ENCODE data around the gene MAT2B.

The MAT2B gene

DNA sequence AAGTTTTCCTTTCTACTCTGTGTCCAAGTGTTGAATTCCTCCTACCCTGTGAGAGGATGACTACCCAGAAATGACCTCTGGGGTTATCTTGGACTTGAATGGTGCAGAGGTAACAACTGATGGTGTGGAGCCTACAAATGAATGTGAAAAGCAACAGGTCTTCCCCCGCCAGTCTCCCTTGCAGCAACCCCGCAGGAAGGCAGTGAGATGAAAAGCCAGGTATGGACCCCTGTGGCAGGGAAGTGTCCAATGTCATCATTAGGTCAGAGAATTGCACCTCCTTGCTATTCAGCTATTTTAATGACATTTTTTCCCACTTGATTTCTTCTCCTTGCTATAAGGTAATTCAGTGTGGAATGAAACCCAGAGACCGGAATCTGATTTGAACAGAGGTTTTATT, 58.5 kb downstream of the MAT2B start:
- DNase-seq (ENCODE audit: low read depth), result no peak
- TF ChIP-seq CTCF (conservative IDR thresholded peaks at IDR 0.05; ENCODE audit: low read depth, low read length), result no peak
- H3K4me3 ChIP-seq (ENCODE audit: low read depth, low read length), result no peak overlapping the region

GRCh38 chr5:163564321-163564938, 59.0 kb downstream of the MAT2B start:
- peak; percentile 89 for TF ChIP-seq CTCF (conservative IDR thresholded peaks at IDR 0.05; ENCODE audit: low read depth, low read length)
- H3K4me3 ChIP-seq (ENCODE audit: low read depth, low read length), result no peak overlapping the region
- peak; percentile 84 for DNase-seq (ENCODE audit: low read depth)

GRCh38 chr5:163565492-163565891, 60.1 kb downstream of the MAT2B start:
- no peak for TF ChIP-seq CTCF (conservative IDR thresholded peaks at IDR 0.05; ENCODE audit: low read depth, low read length)
- H3K4me3 ChIP-seq (ENCODE audit: low read depth, low read length), result peak overlapping the region; percentile 42
- peak; percentile 17 for DNase-seq (ENCODE audit: low read depth)

GRCh38 chr5:163565931-163566608, 60.7 kb downstream of the MAT2B start:
- peak overlapping the region; percentile 42 for H3K4me3 ChIP-seq (ENCODE audit: low read depth, low read length)

GRCh38 chr5:163566678-163567077, 61.3 kb downstream of the MAT2B start:
- no peak for TF ChIP-seq CTCF (conservative IDR thresholded peaks at IDR 0.05; ENCODE audit: low read depth, low read length)
- no peak for DNase-seq (ENCODE audit: low read depth)
- H3K4me3 ChIP-seq (ENCODE audit: low read depth, low read length), result no peak overlapping the region

More at GRCh38 chr5:163565931-163566608, 60.7 kb downstream of the MAT2B start:
- TF ChIP-seq CTCF (conservative IDR thresholded peaks at IDR 0.05; ENCODE audit: low read depth, low read length), result peak; percentile 27
- DNase-seq (ENCODE audit: low read depth), result peak; percentile 38

DNA sequence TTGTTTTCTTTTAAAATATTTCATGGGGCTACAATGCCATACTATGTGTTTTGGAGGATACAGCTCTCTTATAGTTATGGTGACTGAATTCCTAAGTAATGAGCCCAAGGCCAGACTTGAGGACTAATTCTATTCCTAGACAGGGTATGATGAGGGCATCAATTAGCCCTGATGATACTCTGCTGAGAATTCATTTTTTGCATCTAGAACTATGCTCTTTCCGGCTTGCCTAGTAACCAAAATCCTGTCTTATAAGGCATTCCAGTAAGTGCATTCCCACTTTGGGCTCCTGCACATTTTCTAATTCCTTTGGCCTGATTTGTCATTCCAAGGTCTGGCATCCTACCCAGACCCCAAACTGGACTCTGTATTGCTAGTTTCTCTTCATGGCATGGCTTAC, 62.4 kb downstream of the MAT2B start:
- no peak overlapping the region for H3K4me3 ChIP-seq (ENCODE audit: low read depth, low read length)
- DNase-seq (ENCODE audit: low read depth), result no peak
- no peak for TF ChIP-seq CTCF (conservative IDR thresholded peaks at IDR 0.05; ENCODE audit: low read depth, low read length)

Data from choroid plexus epithelial cell (primary cell).